GM19025 (cell line): ENCODE results near the gene CYB5RL.
"Not testable (repeated sequence)": the region's sequence is repeated elsewhere in the genome, so short reads cannot be mapped to it uniquely, and the experiment has no call there.

Experiments used
- ATAC-seq: cut with Tn5 transposase; IDR thresholded peaks from one replicate; pipeline ENCODE4 v1.9.1; 2021; ENCODE audit warnings: mild to moderate bottlenecking, low read depth, moderate library complexity; ENCODE audit not compliant: unreplicated experiment

Gene CYB5RL, protein sequence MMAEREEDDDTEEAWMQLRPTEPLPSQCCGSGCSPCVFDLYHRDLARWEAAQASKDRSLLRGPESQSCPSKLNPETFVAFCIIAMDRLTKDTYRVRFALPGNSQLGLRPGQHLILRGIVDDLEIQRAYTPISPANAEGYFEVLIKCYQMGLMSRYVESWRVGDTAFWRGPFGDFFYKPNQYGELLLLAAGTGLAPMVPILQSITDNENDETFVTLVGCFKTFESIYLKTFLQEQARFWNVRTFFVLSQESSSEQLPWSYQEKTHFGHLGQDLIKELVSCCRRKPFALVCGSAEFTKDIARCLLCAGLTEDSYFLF

DNA sequence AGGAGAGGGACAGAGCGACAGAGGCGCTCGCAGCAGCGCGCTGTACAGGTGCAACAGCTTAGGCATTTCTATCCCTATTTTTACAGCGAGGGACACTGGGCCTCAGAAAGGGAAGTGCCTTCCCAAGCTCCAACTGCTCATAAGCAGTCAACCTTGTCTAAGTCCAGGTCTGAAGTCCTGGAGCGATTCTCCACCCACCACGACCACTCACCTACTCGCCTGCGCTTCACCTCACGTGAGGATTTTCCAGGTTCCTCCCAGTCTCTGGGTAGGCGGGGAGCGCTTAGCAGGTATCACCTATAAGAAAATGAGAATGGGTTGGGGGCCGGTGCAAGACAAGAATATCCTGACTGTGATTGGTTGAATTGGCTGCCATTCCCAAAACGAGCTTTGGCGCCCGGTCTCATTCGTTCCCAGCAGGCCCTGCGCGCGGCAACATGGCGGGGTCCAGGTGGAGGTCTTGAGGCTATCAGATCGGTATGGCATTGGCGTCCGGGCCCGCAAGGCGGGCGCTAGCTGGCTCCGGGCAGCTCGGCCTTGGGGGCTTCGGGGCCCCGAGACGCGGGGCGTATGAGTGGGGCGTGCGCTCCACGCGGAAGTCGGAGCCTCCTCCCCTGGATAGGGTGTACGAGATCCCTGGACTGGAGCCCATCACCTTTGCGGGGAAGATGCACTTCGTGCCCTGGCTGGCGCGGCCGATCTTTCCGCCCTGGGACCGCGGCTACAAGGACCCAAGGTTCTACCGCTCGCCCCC, at the start of gene CYB5RL, which contains the start of gene MRPL37:
Gene CYB5RL, minus strand, starts transcription at position 266 of the 754 bp plus-strand sequence. CDS start 4,414 bp downstream, outside the sequence.
Gene MRPL37, plus strand, starts transcription at position 403 of the 754 bp plus-strand sequence. Its CDS starts 77 bp downstream, at position 480.
- ATAC-seq: peak; percentile 94

- ATAC-seq: no peak
Measured at GRCh38 chr1:54248966-54249365, 49.1 kb upstream of the CYB5RL start.

- ATAC-seq: no peak
Measured at GRCh38 chr1:54247863-54248515, 48.2 kb upstream of the CYB5RL start.

GRCh38 chr1:54246116-54246721, 46.4 kb upstream of the CYB5RL start:
- ATAC-seq: no peak

DNA sequence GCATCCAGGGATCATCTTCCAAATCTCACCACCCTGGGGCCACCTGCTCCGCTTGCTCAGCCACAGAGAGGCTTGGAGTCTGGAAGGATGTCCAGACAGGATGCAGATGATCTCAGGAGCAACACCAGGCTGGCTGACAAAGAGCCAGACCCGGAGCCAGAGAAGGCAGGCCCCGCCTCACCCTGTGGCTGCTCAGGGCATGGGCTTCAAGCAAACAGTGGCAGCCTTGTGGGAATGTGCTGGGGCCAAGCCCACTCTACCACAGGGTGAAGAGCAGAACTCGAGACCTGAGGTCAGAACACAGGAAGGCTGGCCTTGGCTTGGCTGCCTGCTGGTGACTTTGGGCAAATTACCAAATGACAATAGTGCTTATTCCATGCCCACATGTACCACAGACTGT, 45.7 kb upstream of the CYB5RL start:
- ATAC-seq: no peak

- ATAC-seq: no peak
Measured at GRCh38 chr1:54244655-54245054, 44.8 kb upstream of the CYB5RL start.

- ATAC-seq: no peak
Measured at GRCh38 chr1:54243022-54243421, 43.2 kb upstream of the CYB5RL start.

GRCh38 chr1:54241364-54241763, 41.5 kb upstream of the CYB5RL start:
- ATAC-seq: no peak

- ATAC-seq: no peak
Measured at GRCh38 chr1:54240741-54241335, 41.0 kb upstream of the CYB5RL start.

DNA sequence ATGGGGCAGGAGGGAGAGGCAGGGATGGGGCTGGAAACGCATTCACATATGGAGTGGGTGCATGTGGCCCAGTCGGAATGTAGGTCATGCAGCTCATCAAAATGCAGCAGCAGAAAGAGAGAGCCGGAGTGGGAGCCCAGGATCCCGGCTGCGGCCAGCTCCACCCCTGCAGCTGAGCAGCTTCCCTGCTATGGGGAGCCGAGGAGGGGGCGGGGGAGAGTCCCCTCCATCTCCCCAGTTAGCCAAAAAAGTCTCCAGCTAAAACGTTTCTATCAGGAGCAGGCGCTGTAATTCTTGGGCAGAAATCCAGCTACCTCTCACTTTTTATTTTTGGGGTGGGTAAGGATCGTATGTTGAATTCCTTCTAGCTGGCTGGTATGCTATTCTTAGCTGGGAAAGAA, 39.8 kb upstream of the CYB5RL start:
- ATAC-seq: no peak

DNA sequence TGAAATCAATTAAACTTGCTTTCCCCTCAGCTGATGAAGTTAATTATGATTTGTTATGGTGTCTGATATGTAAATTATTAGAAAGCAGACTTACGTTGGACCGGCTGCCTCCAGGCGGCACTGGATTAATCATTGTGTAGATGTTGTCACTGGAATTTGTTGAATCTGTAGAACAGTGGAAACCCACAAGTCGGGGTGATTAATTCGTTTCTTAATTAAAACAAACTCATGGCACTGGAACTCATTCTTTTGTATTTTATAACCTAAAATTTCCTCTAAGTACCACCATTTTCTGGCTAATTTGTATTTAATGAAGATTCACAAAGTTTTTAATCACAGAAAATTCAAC, 39.2 kb upstream of the CYB5RL start:
- ATAC-seq: no peak

DNA sequence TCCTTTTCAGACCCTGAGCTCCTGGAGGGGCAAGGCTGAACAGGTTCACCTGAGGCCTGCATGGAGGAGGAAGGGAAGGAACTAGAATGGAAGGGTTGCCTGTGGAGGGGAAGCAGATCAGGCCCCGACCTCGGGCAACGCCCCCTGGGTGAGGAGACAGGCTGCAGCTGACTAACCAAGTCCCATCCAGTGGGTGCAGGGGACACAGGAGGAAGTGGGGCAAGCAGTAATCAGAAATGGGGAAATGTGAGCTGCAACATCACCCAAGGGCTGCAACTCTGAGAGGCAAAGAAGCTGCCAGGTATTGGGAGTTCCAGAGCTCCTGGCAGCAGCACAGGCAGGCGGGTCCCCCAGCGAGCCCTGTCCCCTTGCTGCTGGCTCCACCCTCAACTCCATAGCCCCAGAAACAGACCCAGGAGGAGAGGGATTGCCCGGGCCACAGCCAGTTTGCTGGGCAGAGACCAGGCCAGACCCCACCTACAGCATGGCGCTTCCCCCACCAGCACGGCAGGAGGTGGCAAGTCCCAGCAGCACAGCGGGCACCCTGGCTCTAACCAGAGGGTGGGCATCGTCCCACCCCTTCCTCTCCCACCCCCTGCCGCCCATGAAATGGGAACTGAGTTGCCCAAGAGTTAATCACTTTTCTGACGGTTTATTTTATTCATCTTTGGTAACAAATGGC, 38.7 kb upstream of the CYB5RL start:
- ATAC-seq: no peak

DNA sequence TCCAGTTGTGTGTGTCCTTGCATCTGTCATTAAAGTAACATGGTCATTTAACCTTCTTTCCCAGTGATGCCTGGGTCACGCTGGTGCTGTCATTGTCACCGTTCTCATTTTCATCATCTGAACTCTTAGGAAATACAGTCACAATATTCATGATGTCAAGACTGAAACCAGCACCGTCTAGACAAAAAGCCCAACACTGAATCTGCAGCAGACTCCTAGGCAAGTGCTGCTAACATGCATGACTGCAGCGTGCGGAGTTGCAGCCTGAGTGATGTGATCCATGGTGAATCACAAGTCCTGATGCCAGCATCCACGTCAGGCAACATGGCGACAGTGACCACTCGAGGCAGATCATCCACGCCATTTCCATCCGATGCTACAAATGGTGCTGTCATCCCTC, 37.8 kb upstream of the CYB5RL start:
- no peak for ATAC-seq

- no peak for ATAC-seq
Measured at GRCh38 chr1:54234284-54234683, 34.5 kb upstream of the CYB5RL start.

DNA sequence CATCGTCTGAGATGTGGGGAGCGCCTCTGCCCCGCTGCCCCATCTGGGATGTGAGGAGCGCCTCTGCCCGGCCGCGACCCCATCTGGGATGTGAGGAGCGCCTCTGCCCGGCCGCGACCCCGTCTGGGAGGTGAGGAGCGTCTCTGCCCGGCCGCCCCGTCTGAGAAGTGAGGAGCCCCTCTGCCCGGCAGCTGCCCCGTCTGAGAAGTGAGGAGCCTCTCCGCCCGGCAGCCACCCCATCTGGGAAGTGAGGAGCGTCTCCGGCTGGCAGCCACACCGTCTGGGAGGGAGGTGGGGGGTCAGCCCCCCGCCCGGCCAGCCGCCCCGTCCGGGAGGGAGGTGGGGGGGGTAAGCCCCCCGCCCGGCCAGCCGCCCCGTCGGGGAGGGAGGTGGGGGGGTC, 33.4 kb upstream of the CYB5RL start:
- not testable (repeated sequence) for ATAC-seq

- no peak for ATAC-seq
Measured at GRCh38 chr1:54230507-54231339, 30.9 kb upstream of the CYB5RL start.

DNA sequence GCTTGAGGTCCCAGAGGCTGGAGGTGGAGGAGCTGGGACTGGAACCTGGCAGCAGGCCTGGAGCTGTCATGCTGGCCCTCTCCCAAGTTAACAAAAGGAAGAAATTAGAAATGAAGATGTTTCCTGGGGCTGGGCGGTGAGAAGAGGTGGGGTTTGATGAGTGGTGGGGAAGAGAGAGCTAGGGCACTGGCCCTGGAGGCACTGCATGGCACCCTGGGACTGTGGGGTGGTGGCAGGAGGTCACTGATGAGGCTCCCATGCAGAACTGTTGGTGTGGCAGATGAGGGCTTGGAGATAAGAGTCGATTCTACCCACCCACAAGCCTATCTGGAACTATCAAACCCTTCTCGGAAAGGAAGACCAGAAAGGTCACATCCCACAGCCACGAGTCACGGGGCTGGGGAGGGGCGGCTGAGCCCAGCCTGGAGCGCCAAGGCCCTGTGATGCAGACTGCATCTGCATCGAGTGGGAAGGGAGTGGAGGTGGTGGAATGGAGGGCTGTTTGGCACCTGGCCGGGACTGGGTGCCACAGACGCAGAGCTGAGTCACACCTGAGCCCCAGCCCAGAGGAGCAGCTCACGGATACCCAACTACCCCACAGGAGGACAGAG, 29.6 kb upstream of the CYB5RL start:
- ATAC-seq: no peak

DNA sequence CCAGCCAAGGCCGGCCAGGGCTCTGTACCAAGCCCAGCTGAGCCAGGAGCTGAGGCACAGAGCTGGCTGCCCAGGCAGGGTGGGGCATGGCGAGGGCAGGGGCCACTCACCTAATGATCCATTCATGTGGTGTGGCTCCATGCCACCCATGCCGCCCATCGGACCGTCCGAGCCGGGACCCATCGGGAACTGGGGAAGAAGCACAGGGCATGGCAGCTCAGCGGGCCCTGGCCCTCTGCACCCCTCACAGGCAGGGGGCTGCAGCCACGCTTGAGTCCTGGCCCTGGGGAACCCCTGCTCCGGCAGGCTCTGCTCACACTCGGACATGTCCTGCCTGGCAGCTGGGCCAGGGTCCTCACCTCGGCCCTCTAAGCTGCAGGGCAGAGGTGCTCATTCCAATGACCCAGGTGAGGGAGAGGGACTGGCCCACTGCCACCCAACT, 28.8 kb upstream of the CYB5RL start:
- ATAC-seq: no peak

GRCh38 chr1:54227891-54228310, 28.1 kb upstream of the CYB5RL start:
- ATAC-seq: no peak
